ENCODE results near the gene OLFML1. TPM values are rescaled to one million over a fixed set of nuclear protein-coding genes. Genes with fewer than 3 reads are reported as not detected.

OLFML1 gene
- total and polyA plus RNA-seq, 11 donors: 1.7 to 17.9 (median 4.0) TPM

GRCh38 chr11:7538031-7538430, 52.7 kb downstream of the OLFML1 start:
- DNase-seq: peak in 3 of 5 donors; percentile 30 to 60 (median 53)
- intact Hi-C loops (cut with DNase I): no loop called here
- Histone ChIP-seq H3K27ac (peak overlapping the region in 5 of 12 donors; percentile 30 to 73 (median 39)), H3K4me1 (peaks cover 0 to 22% (median 13%) of the 10 kb centered on the region in 12 donors), H3K36me3 (no peaks in the 10 kb centered on the region), H3K9me3 (no peaks in the 10 kb centered on the region), H3K4me3 (peak overlapping the region in 1 of 12 donors; percentile 28), H3K27me3 (no peaks in the 10 kb centered on the region)
- peak; percentile 36 to 75 (median 67) for ATAC-seq
- TF ChIP-seq CTCF (IDR thresholded peaks at IDR 0.05) (peak in 1 of 12 donors; percentile 28), POLR2A (IDR thresholded peaks at IDR 0.05) (no peak)
- WGBS, 4 donors: 34 to 72% (median 61%) methylated on average over 7 to 8 of the region's 8 CpGs

GRCh38 chr11:7538466-7539454, 53.5 kb downstream of the OLFML1 start:
- ATAC-seq: peak in 2 of 4 donors; percentile 31 to 45
- no peaks in the 10 kb centered on the region for H3K27me3 ChIP-seq
- no peak for DNase-seq
- no peak for TF ChIP-seq CTCF (IDR thresholded peaks at IDR 0.05)
- TF ChIP-seq POLR2A (IDR thresholded peaks at IDR 0.05): no peak
- WGBS, 4 donors: 74 to 81% (median 77%) methylated on average over 12 of the region's 12 CpGs
- H3K4me1 ChIP-seq: peaks cover 0 to 28% (median 13%) of the 10 kb centered on the region in 12 donors
- H3K27ac ChIP-seq: peak overlapping the region in 5 of 12 donors; percentile 30 to 73 (median 39)
- no peaks in the 10 kb centered on the region for H3K36me3 ChIP-seq
- H3K9me3 ChIP-seq: no peaks in the 10 kb centered on the region
- intact Hi-C loops (cut with DNase I): no loop called here
- peak overlapping the region in 1 of 12 donors; percentile 28 for H3K4me3 ChIP-seq

DNA sequence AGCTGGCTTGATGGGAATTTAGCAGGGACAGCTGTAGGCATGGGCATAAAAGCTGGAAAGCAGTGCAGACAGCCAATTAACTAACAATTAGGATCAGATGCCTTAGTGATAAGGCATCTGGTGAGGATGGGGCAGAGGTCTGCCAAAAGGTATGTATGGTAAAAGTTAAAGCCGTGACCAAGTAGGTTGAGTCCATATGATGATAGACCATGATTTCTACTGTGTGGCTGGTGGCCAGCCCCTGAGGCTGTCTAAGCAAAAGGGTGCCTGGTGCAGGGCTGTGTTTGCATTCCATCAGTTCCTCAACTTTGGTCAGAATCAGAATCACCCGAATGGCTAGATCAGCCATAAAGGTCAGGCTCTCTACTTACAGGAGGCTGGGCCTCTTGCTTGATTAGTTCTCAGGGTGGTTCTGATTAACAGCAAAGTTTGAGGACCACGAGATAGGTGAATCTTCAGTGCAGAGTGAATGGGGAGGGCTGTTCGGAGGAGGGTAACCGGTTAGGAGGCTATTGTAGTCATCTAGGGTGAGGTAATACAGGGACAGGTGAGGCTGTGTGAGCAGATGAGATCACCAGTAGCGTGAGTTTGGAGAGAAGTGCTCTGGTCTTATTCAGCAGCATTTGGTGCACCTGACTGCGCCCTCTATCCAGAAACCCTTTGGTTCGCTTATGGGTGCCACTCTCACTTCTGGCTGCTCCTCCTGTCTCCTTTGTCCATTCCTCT, 55.7 kb downstream of the OLFML1 start:
- TF ChIP-seq POLR2A (IDR thresholded peaks at IDR 0.05): no peak
- TF ChIP-seq CTCF (IDR thresholded peaks at IDR 0.05): no peak
- ATAC-seq (no peak), DNase-seq (no peak)
- Histone ChIP-seq H3K9me3 (no peaks in the 10 kb centered on the region), H3K27me3 (no peaks in the 10 kb centered on the region), H3K4me3 (no peak overlapping the region), H3K27ac (no peak overlapping the region), H3K4me1 (peaks cover 0 to 35% (median 13%) of the 10 kb centered on the region in 12 donors), H3K36me3 (no peaks in the 10 kb centered on the region)
- intact Hi-C loops (cut with DNase I): no loop called here
- 93% methylated on average over 8 of the region's 8 CpGs for WGBS, 4 donors

DNA sequence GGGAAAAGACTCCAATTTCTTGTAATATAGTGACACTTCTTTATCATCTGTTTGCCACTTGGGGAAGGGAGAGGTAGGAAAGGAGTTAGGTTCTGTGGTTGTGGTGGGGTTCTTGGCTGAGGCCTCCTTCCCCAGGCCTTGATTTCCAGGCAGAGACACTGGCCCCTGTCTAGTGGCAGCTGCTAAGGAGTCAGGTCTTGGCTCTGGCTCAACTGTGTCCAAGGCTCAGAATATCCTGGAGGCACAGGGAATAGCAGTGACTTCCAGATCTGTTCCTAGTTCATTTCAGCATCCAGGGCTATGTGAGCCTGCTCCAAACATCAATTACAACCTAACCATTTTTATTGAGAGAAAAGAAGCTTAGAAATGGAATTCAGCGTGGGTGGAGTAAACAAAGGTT, 58.0 kb downstream of the OLFML1 start:
- TF ChIP-seq CTCF (IDR thresholded peaks at IDR 0.05): no peak
- TF ChIP-seq POLR2A (IDR thresholded peaks at IDR 0.05): no peak
- H3K9me3 ChIP-seq: no peaks in the 10 kb centered on the region
- DNase-seq: peak in 1 of 5 donors; percentile 42
- H3K4me1 ChIP-seq: peaks cover 0 to 28% (median 7%) of the 10 kb centered on the region in 12 donors
- no peak overlapping the region for H3K27ac ChIP-seq
- H3K36me3 ChIP-seq: no peaks in the 10 kb centered on the region
- no peak overlapping the region for H3K4me3 ChIP-seq
- peak in 3 of 4 donors; percentile 48 to 79 (median 59) for ATAC-seq
- H3K27me3 ChIP-seq: no peaks in the 10 kb centered on the region
- WGBS, 4 donors: 89 to 96% (median 94%) methylated on average over 1 of the region's 1 CpG
- intact Hi-C loops (cut with DNase I): no loop called here

Measured in heart left ventricle (tissue), 16 donors.